HFFc6 (cell line): ENCODE measurements around the gene TBXAS1. TPM values are rescaled to one million over a fixed set of nuclear protein-coding genes. Genes with fewer than 3 reads are reported as not detected.
A peak's percentile ranks its signal among the peaks of the same experiment; 100 is the strongest.

Experiments
- DNase-seq: peaks from one replicate; pipeline ENCODE4 v3.0.0-alpha.2; 2018
- H3K27ac Mint-ChIP-seq: 2 replicates; pipeline ENCODE4 v1.8.0; 2020; ENCODE audit warnings: mild to moderate bottlenecking, mixed read lengths
- H3K27me3 Mint-ChIP-seq: 2 replicates; pipeline ENCODE4 v1.8.0; 2021; ENCODE audit warnings: mild to moderate bottlenecking, moderate library complexity, mixed read lengths; ENCODE audit not compliant: insufficient read depth
- H3K36me3 Mint-ChIP-seq: 2 replicates; pipeline ENCODE4 v1.8.0; 2021; ENCODE audit warnings: low read depth, mixed read lengths
- H3K4me1 Mint-ChIP-seq: 2 replicates; pipeline ENCODE4 v1.8.0; 2020; ENCODE audit warnings: low read depth, mixed read lengths
- H3K4me3 Mint-ChIP-seq: 2 replicates; pipeline ENCODE4 v1.8.0; 2020; ENCODE audit warnings: mild to moderate bottlenecking, moderate library complexity, mixed read lengths
- H3K9me3 Mint-ChIP-seq: 2 replicates; pipeline ENCODE4 v1.8.0; 2020; ENCODE audit warnings: mild to moderate bottlenecking, mixed read lengths
- CTCF ChIP-seq: fragments of 200-600 bp; sonication (generic); IDR thresholded peaks from 2 replicates; pipeline ENCODE4 v1.5.0; 2021; ENCODE audit warnings: antibody characterized with exemption, mild to moderate bottlenecking
- total RNA-seq, 6 experiments: library from RNA; stranded (reverse); fragmentation: NEBNext Ultra II Directional; extraction: Animal tissue kit (Norgen Biotek cat#: 25700); gene quantifications; 2 replicates in 1 of 6; 3 replicates in 5 of 6; pipeline ENCODE4 v1.2.3, GENCODE V29; 2021

TBXAS1 gene
- total RNA-seq, 6 experiments from 2014 or later: 0.47 to 1.8 (median 1.0) TPM

DNA sequence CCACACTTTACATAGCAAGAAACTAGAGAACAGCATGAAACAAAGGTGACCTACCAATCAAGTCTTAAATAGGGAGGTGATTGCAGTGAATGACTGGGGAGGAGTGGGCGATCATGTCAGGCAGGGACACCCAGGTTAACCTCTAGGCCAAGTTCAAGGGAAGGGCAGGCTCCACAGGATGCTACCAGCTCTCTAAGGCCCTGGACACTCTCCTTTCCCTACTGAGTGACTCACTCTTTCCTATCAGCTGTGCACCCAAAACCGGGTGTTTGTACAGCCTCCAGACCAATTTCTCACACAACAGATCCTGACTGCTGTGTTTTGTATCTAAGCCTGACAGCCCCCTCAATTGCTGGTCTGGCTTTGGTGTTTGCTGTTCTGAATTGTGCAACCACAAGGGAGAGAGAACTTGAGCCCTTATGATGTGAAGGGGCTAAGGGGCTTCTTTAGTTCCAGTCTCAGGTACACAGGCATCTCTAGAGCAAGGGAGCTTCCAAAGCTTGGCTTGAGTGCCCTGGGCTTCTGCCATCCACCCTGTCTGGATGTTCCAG lies 107.8 kb downstream of the TBXAS1 start:
- DNase-seq: peak; percentile 20
- H3K36me3 Mint-ChIP-seq: no peaks in the 10 kb centered on the region
- H3K4me1 Mint-ChIP-seq: no peaks in the 10 kb centered on the region
- H3K4me3 Mint-ChIP-seq: no peak overlapping the region
- H3K27me3 Mint-ChIP-seq: peaks cover 53% of the 10 kb centered on the region
- TF ChIP-seq CTCF: no peak
- H3K27ac Mint-ChIP-seq: no peak overlapping the region
- no peaks in the 10 kb centered on the region for H3K9me3 Mint-ChIP-seq

DNA sequence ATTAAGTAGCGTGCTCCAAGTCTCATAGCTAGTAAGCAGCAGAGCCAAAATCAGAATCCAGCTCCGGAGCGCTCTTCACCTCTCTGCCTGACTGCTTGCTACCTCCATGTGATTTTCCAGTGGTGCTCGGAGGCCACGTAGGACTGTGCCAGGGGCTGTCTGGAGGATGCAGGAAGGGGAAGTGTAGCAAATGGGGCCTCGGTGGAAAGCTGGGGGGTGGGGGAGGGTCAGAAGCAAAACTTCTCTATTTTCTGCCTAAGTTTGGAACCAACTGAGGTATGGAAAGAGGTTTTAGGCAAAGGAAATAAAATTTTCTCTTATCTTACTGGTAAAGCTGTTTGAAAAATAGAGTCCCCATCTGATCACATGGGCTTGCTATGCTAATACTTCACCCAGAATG lies 108.7 kb downstream of the TBXAS1 start:
- no peaks in the 10 kb centered on the region for H3K4me1 Mint-ChIP-seq
- peaks cover 51% of the 10 kb centered on the region for H3K27me3 Mint-ChIP-seq
- H3K27ac Mint-ChIP-seq: no peak overlapping the region
- no peaks in the 10 kb centered on the region for H3K9me3 Mint-ChIP-seq
- no peaks in the 10 kb centered on the region for H3K36me3 Mint-ChIP-seq
- TF ChIP-seq CTCF: no peak
- no peak overlapping the region for H3K4me3 Mint-ChIP-seq
- no peak for DNase-seq

DNA sequence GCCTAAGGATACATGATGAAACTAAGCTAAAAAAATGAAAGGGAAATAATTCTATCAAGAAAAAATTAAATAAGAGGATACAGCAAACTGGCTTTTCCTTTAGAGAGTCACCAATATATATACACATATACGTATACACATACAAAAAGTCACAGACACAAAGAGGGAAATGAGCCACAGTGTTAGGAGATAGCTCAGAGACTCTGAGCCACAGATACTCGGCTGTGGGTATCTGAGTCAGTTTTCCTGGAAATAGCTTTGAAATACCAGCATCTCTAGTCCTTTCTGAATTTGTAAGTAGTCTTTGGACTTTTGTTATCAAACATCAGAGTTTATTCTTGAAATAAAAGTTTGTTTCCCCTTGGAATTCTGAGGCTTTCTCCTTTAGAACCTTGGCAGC lies 111.8 kb downstream of the TBXAS1 start:
- Mint-ChIP-seq H3K4me3 (no peak overlapping the region), H3K27ac (no peak overlapping the region), H3K36me3 (peaks cover 9% of the 10 kb centered on the region), H3K27me3 (peaks cover 55% of the 10 kb centered on the region), H3K9me3 (peaks cover 9% of the 10 kb centered on the region), H3K4me1 (no peaks in the 10 kb centered on the region)
- TF ChIP-seq CTCF: no peak
- DNase-seq: no peak

- DNase-seq: no peak
- no peak overlapping the region for H3K4me3 Mint-ChIP-seq
- H3K9me3 Mint-ChIP-seq: peaks cover 13% of the 10 kb centered on the region
- peaks cover 54% of the 10 kb centered on the region for H3K27me3 Mint-ChIP-seq
- H3K4me1 Mint-ChIP-seq: no peaks in the 10 kb centered on the region
- peaks cover 10% of the 10 kb centered on the region for H3K36me3 Mint-ChIP-seq
- no peak for TF ChIP-seq CTCF
- no peak overlapping the region for H3K27ac Mint-ChIP-seq
Measured at GRCh38 chr7:139941421-139941820, 112.4 kb downstream of the TBXAS1 start.

DNA sequence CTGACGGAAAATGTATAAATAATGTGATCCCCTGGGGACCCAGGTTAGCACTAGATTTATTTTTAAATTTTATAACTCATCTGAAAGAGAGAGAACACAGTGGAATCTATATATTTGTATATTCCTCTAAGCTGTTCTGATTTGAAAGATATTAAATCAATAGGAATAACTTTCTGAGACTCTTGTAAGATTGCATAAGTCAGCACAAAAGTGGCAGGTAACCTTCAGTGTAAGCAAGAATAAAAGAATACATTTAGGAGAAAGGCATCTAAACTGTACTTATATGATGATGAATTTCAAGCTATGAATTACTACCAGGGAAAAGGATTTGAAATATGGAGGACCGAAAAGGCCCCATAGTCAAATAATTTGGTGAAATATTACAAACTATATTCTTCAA lies 112.8 kb downstream of the TBXAS1 start:
- H3K9me3 Mint-ChIP-seq: peaks cover 17% of the 10 kb centered on the region
- TF ChIP-seq CTCF: no peak
- peaks cover 52% of the 10 kb centered on the region for H3K27me3 Mint-ChIP-seq
- no peak overlapping the region for H3K27ac Mint-ChIP-seq
- H3K36me3 Mint-ChIP-seq: peaks cover 13% of the 10 kb centered on the region
- no peaks in the 10 kb centered on the region for H3K4me1 Mint-ChIP-seq
- DNase-seq: no peak
- H3K4me3 Mint-ChIP-seq: no peak overlapping the region

DNA sequence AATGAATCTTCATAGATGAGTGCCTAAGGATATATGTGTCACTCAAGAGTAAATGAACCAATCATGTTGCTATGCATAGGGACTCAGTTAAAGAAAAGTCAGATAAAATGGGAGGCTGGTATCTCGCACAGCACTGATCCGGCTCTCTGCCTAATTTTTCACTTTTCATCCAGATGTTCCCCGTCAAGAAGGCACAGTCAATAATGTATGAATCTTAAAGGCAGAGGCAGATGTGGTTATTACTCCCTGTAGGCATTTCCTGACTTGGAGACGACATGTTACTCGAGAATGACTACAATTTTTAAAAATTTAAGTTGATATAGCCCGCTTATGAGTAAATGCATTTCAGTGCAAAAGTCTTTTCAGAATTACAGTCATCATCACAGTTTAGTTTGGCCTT lies 113.6 kb downstream of the TBXAS1 start:
- Mint-ChIP-seq H3K4me1 (no peaks in the 10 kb centered on the region), H3K27ac (no peak overlapping the region), H3K9me3 (peaks cover 20% of the 10 kb centered on the region), H3K36me3 (peaks cover 17% of the 10 kb centered on the region), H3K4me3 (no peak overlapping the region), H3K27me3 (peaks cover 50% of the 10 kb centered on the region)
- no peak for TF ChIP-seq CTCF
- DNase-seq: no peak
